ENCODE data around the gene IL19. TPM values are rescaled to one million over a fixed set of nuclear protein-coding genes. Genes with fewer than 3 reads are reported as not detected.

Gene IL19
- total RNA-seq, 4 donors from 2014 or later: 0.76 TPM; not detected in 3

DNA sequence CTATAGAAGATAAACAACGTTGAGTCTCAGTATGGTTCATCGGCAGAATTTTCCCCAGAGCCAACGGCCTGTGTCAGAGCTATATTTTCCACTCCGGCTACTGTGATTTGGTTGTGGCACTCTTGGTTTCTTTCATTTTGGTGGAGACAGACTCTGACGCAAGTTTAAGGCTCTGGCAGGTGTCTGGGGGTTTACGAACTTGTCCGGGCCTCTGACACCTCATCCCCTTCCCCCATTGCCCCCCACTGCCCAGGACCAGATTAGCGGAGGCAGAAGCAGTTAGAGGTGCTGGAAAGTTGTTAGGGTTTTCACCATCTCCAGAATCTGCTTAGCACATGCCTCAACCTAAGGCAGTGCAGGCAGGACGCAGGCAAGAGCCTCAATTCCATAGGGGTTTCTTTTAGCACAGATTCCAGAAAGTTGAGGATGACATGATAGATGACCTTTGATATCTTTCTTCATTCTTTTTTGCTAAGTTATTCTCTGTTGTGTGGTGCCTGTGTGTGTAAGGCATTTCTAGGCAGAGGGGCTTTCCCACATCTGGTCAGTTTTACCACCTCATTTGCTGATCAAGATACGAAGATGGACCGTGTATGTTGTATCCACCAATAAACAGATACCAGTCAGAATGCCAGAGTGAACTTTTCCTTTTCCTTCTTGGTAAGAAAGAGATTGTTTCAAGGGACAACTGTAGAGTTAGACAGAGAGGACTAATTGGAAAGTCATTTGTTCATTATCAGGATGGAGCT is 20.1 kb downstream of the IL19 start:
- Histone ChIP-seq H3K27ac (no peak overlapping the region), H3K27me3 (no peaks in the 10 kb centered on the region), H3K36me3 (no peaks in the 10 kb centered on the region), H3K4me3 (no peak overlapping the region), H3K4me1 (no peaks in the 10 kb centered on the region), H3K9me3 (no peaks in the 10 kb centered on the region)
- TF ChIP-seq CTCF (IDR thresholded peaks at IDR 0.05) (no peak), POLR2A (IDR thresholded peaks at IDR 0.05) (no peak)
- intact Hi-C loops (cut with DNase I; ENCODE audit: low total_unique reads): no loop called here
- no peak for DNase-seq

DNA sequence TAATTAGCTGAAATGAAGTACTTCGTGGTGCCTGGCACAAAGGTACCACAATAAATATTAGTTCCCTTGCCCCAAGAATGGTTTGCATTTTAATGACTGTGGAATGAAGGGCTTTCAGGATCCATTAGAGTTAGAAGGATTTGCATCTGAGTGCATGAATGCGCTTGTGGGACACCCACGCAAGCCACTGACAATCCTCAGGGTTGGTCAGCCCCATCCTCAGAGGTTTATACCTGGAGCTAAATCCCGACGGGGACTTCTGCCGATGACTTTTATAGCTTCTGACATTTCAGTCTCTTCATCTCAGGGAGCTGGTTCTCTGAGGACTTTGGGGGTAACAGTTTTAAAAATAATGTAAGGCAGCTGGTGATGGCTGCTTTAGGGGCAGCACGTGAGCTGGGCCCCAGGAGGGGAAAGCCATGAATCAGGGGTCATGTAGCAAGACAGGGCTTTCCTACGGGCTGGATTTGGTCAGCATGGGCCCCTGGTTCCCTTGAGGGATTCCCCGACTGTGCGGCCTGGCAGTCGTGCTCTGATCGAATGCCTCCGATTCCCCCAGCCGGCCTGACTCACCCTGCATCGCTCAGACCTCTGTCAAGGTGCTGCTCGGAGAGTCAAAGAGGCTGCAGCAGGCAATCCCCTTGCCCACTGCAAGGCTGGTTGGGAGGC is 22.5 kb downstream of the IL19 start:
- intact Hi-C loops (cut with DNase I; ENCODE audit: low total_unique reads): no loop called here
- H3K4me3 ChIP-seq: no peak overlapping the region
- no peaks in the 10 kb centered on the region for H3K9me3 ChIP-seq
- no peaks in the 10 kb centered on the region for H3K36me3 ChIP-seq
- no peak for DNase-seq
- H3K27ac ChIP-seq: no peak overlapping the region
- no peaks in the 10 kb centered on the region for H3K27me3 ChIP-seq
- no peaks in the 10 kb centered on the region for H3K4me1 ChIP-seq
- TF ChIP-seq POLR2A (IDR thresholded peaks at IDR 0.05) (no peak), CTCF (IDR thresholded peaks at IDR 0.05) (no peak)

DNA sequence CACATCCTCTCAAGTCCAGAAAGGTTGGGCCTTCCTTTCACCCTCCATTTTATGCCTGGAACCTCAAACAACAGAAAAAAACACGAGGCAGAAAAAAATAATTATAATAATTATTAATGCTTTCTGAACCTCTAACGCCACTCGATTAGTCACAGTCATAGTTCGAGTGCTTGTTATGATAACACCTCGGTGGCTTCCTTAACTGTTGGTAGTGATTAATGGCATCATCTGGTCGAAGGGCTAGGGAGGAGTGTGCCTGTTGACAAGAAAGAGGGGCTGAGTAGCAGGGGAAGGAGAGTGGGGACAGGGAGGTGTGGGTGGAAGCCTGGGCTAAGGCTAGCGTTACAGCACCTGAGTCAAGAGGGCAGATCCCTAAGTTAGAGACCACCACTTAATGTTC is 23.0 kb downstream of the IL19 start:
- Histone ChIP-seq H3K36me3 (no peaks in the 10 kb centered on the region), H3K4me1 (no peaks in the 10 kb centered on the region), H3K27ac (no peak overlapping the region), H3K9me3 (no peaks in the 10 kb centered on the region), H3K4me3 (no peak overlapping the region), H3K27me3 (no peaks in the 10 kb centered on the region)
- intact Hi-C loops (cut with DNase I; ENCODE audit: low total_unique reads): no loop called here
- DNase-seq: no peak
- TF ChIP-seq POLR2A (IDR thresholded peaks at IDR 0.05): no peak

GRCh38 chr1:206794294-206794908 is 23.8 kb downstream of the IL19 start:
- Histone ChIP-seq H3K36me3 (no peaks in the 10 kb centered on the region), H3K4me3 (no peak overlapping the region), H3K9me3 (no peaks in the 10 kb centered on the region), H3K27me3 (no peaks in the 10 kb centered on the region), H3K27ac (no peak overlapping the region), H3K4me1 (no peaks in the 10 kb centered on the region)
- intact Hi-C loops (cut with DNase I; ENCODE audit: low total_unique reads): no loop called here
- DNase-seq: no peak
- TF ChIP-seq CTCF (IDR thresholded peaks at IDR 0.05) (no peak), POLR2A (IDR thresholded peaks at IDR 0.05) (no peak)

GRCh38 chr1:206796116-206796515 is 25.5 kb downstream of the IL19 start:
- no peak overlapping the region for H3K4me3 ChIP-seq
- intact Hi-C loops (cut with DNase I; ENCODE audit: low total_unique reads): no loop called here
- no peaks in the 10 kb centered on the region for H3K27me3 ChIP-seq
- no peak overlapping the region for H3K27ac ChIP-seq
- no peaks in the 10 kb centered on the region for H3K36me3 ChIP-seq
- TF ChIP-seq POLR2A (IDR thresholded peaks at IDR 0.05) (no peak), CTCF (IDR thresholded peaks at IDR 0.05) (no peak)
- H3K9me3 ChIP-seq: no peaks in the 10 kb centered on the region
- H3K4me1 ChIP-seq: no peaks in the 10 kb centered on the region
- DNase-seq: no peak

Data from uterus (tissue), 4 donors.